ENCODE measurements around the gene HOXC5.

The HOXC5 gene

DNA sequence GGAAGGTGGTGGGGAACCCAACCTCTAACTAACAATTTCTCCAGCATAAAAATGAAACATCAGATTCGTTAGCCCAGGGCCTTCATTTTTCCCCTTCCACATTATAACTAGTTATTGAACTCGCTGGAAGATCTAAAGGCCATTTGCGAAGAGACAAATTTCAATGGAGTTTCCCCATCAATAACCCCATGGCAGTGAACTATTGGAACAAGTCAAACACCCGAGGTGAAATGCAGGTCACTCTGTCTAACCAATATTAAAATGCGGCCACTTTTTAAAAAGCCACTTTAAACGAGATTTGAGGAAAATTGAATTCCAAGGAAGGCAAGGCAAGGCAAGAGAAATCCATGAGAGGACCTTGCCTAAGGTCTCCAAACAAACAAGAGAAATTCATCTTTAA, 16.3 kb downstream of the HOXC5 start:
- DNase-seq = no peak

GRCh38 chr12:54050482-54050810, 17.6 kb downstream of the HOXC5 start:
- DNase-seq = no peak

DNA sequence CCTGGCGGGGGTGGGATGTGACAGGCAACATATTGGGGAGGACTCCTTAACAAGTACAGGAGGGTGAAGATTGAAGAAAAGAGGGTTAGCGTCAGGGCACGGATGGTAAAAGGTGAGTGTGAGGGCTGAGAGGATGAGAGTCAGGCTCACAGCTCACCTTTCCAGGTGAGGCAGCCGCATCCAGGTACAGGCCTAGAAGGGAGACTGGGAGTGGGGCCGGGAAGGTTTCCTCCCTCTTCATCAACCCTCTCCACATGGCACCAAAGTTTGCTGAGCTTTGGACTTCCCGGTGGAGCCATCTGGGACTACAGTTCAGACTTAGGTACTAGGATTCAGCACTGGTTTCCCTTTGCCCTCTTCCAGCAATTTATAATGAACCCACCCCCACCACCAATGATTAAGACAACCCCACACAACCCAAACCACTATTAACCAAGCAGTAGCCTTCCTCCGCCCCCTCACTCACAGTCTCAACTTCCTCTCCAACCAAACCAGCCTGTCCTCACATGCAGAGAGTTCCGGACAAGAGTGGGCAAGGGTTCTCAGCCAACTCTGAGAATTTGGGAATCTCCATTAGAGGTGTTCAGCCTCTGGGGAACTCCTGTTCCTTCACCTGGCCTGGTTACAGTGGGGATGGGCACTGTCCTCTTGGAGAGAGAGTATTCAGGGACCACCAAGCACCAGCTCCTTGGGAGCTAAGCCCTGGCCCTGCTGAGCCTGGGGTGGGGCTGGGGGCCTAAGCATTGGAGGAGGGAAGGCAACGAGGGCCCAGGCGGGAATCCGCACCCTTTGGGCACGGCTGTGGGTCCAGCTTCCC, 18.4 kb downstream of the HOXC5 start:
- no peak for DNase-seq

DNA sequence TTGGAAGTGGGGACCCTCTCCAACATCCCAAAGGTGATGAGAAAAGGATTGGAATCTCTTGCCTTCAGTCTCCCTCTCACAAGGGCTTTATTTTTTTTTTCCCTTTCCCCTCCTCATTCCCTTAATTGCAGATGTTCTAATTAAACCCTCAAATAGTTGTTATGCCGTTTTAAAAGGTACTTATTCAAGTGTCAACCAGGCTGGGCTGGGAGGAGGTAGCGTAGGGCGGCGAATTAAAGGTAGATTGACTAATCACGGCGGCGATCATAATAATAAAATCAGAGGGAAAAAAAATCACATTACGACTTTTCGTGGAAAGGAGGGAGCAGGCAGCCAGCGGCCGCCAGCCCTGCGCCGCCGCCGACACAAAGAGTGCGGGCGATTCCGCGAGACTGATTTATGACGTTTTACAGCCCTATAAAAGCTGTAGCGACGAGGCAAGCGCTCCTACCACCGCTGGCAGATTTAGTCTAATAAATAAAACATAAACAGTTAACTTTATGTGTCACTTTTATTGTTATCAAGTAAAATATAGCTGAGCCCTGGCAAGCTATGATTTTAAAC, 19.1 kb downstream of the HOXC5 start:
- DNase-seq = no peak

GRCh38 chr12:54052438-54053002, 19.7 kb downstream of the HOXC5 start:
- DNase-seq = no peak

DNA sequence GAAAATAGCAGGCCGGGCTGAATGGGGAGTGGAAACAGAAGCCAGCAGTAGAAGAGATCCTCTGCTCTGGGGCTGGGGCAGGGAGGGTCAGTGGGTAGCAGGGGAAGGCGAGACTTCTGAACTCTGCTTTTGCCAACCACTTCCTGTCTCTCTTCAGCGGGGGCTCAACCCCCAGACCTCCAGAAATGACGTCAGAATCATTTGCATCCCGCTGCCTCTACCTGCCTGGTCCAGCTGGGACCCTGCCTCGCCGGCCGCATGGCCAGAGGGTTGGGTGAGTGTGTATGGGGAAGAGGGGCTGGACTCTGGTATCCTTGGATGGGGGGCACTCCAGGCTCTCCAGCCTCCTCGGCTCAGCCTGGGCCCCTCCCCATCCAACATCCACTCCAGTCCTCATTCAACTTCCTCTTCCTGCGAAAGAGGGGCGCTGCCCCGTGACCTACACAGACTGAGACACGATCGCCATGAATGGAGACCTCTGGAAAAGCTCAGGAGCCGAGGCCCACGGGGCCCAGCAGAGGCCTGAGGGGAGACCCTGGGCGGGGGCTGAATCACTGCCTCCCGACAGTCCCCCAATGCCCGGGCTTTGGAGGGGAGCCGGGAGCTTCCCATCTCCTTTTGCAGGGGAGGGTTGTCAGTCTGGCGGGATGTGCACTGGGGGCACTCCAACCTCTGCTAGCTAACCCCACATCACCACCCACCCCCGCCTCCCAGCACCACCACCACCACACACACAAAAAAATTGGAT, 20.3 kb downstream of the HOXC5 start:
- no peak for DNase-seq

DNA sequence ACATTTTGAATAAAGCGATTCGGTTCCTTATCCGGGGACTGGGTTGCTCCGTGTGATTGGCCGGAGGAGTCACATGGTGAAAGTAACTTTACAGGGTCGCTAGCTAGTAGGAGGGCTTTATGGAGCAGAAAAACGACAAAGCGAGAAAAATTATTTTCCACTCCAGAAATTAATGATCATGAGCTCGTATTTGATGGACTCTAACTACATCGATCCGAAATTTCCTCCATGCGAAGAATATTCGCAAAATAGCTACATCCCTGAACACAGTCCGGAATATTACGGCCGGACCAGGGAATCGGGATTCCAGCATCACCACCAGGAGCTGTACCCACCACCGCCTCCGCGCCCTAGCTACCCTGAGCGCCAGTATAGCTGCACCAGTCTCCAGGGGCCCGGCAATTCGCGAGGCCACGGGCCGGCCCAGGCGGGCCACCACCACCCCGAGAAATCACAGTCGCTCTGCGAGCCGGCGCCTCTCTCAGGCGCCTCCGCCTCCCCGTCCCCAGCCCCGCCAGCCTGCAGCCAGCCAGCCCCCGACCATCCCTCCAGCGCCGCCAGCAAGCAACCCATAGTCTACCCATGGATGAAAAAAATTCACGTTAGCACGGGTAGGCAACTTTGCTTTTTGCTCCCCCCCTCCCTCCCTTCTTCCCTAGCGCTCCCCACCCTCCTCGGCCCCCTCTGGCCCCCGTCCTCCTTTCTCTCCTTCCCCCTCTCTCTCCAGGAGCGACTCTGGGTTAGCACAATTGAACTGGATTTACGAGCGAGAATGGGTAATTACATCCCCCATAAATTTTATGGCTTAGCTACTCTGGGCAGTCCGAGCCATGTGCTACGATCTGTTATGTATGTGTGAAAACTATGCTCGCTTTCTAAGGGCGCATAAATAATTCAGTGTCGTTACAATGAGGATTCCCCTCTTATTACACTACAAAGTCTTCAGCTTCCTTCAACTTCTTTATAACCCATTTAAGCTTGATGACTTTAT, 21.2 kb downstream of the HOXC5 start, which contains the start of gene HOXC4:
HOXC4 (plus strand) TSS at position 85 of the 991 bp plus-strand sequence; CDS start at position 173, 88 bp downstream.
- DNase-seq = no peak

- no peak for DNase-seq
Observed at GRCh38 chr12:54054742-54055194, 21.9 kb downstream of the HOXC5 start.

GRCh38 chr12:54055552-54055951, 22.7 kb downstream of the HOXC5 start:
- no peak for DNase-seq

DNA sequence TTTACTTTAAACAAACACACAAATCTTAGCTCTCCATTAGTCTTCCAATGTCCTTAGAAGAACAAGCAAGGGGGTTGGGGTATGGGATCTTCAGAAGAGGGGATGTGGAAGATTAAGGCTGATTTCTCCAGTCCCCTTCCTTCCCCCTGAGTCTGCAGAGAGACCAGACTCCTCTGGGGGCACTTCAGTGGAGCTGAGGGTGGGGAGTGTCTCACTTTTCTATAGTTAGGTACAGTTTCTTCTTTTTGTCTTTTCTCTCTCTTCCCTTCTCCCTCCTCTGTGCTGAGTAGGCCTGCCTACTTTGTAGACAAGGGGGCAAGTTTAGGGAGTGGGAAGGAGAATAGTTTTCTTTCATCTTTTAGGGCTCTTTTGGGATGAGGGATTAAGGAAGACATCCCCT, 23.3 kb downstream of the HOXC5 start:
- DNase-seq = no peak

DNA sequence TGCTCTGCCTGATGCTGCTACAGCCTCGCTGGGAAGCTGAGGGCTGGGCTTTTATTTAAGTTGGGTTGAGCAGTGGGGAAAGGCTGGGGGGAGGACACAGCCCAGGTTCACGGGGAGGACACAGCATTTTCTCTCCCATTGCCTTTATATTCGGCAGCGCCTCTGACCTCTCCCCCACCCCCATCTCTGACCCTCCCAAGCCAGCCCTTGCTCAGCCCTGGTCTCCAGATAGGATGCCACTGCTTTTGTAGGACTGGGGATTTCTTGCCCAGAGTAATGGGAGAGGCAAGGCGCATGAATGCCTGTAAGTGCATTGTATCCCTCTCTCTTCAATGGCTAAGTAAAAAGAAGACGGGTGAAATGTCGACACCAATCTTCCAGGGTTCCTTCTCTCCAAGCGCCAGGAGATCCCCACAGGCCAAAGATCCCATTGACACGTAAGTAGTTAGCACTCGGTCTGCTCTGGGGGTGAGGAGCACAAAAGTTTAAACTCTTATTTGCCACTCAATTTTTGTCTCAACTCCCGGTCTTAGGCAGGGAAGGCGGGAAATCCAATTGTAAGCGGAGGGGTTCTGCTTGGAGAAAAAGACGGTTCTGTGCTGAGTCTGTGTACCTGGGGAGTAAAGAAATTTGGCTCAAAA, 25.4 kb downstream of the HOXC5 start:
- no peak for DNase-seq

GRCh38 chr12:54059668-54060067, 26.8 kb downstream of the HOXC5 start:
- no peak for DNase-seq

DNA sequence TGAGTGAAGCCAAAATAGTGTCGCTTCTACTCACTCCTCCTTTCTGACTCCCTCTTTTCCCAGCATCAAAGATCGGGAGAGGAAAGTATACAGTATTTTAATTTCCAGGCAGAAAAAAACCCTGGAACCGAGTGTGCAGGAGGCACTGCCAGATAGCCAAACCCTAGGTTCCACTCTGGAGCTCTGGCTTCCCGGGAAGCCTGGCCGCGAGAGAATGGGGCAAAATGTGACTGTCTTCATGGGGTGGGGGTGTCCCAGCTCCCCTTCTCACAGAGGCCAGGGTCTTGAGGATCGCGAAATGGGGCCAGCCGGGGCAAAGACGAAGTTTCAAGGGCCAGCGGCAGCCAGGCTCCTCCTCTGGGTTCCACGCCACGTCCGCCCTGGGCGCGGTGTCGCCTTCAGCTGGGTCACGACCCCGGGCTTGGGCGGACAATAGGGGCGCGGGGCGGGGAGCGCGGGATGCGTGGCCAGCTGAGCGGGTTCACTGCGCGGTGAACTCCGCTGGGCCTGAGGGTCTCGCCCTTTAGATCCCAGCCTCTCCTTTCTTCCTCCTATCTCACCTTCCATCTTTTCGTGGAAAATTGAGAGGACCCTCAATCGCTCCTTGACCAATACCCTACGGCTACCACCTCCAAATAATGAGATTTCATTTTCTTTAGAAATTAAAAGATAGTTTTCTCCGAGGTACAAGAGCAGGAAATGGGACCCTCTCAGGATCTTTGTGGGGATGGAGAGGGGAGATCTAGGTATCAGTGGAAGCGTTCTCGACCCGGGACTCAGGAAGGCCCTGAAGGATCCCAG, 27.5 kb downstream of the HOXC5 start:
- no peak for DNase-seq

- DNase-seq = no peak
Observed at GRCh38 chr12:54060975-54061778, 28.3 kb downstream of the HOXC5 start.

GRCh38 chr12:54065677-54066076, 32.8 kb downstream of the HOXC5 start:
- no peak for DNase-seq

DNA sequence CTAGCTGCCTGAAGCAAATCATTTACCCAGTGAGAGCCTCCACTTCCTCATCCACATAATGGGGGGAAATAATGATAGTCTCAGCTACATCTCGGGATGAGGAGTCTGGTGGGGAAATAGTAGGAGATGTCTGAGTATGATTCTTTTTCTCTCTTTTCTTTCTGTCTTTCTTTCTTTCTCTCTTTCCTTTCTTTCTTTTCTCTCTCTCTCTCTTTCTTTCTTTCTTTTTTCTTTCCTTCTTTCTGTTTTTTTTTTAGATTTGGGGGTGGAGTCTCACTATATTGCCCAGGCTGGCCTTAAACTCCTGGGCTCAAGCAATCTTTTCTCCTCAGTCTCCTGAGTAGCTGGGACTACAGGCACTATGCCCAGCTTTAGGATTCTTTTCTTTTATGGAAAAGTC, 33.6 kb downstream of the HOXC5 start:
- DNase-seq = no peak

DNA sequence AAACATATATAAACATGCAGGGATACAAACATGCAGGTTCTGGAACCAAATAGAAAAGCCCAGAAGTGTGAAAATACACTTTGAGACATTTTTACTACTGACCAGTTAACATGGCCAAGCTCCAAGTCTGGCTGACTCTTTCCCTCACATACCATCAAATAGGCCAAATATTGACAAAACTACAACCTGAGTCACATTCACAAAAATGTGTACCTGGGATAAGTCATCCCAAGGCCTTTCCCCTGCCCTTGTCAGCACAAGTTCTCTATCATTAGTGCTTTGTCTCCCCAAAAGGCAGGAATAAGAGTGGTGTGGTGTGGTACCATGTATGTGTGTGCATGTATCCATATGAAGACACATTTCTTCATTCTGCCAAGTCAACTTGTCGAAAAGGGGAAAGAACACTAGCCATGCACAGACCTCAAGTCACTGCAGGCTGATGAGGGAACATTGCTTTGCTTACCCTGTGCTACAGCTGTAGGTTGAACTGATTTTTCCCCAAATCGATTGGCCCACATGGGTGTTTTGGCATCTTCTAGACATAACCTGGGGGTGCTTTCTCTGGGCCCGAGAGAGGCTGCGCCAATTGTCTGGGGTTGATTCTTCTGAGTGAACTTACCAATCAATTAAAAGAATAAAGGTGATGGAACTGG, 35.7 kb downstream of the HOXC5 start:
- DNase-seq = no peak

DNA sequence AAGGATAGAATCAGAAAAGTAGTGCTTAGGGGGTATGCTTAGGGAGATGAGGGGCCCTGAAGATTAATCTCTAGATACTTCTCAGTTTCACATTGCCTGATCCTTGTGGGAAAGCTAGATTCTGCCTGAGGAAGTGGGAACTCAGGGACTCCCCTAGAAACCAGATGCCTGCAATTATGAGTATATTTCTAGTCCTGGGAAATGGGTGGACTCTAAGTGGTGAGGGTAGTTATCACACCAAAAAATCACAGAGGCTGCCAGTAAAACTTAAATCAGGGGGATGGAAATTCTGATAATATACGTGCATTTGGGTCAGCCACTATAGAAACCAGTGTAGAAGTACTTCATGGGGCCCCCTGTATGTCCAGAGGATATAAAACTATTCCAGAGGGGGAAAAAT, 39.1 kb downstream of the HOXC5 start:
- no peak for DNase-seq

DNA sequence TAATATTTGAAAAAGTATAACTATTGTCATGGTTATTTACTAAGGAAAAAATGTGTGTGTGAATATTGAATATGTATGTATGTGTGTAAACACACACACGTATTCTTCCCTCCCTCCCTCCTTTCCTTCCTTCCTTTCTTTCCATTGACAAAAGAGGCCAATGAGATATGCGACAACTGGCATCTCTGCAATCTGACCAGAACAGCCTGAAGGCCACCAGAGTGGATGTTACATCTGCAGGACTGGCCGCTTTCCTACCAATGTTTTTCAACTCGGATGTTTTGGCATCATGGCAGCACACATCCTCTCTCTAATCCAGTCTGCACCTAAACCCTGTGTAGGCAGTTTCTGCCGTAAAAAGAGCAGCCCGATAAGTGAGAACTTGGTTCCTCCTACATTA, 41.5 kb downstream of the HOXC5 start:
- DNase-seq = no peak

GRCh38 chr12:54075409-54075808, 42.6 kb downstream of the HOXC5 start:
- DNase-seq = no peak

All from activated effector memory CD4-positive, alpha-beta T cell treated with anti-CD3 and anti-CD28 coated beads, Interleukin-2, amount 50 U/mL, for 16 hours (primary cell).